HepG2 (cell line): ENCODE measurements around the gene PDE9A. TPM values are rescaled to one million over a fixed set of nuclear protein-coding genes. Genes with fewer than 3 reads are reported as not detected.
A peak's percentile ranks its signal among the peaks of the same experiment; 100 is the strongest.

ENCODE experiments used
- ATAC-seq: fragments of 200-7000 bp; cut with Tn5 transposase; 3 replicates; pipeline ENCODE4 v1.9.1; 2020; ENCODE audit warnings: mild to moderate bottlenecking, moderate library complexity
- BruUV-seq: library from RNA; stranded (reverse); fragments of 400-500 nt; replicated peaks from 2 replicates; lab custom pipeline; 2021; lab: Mats Ljungman, UMichigan
- CTCF ChIA-PET: fragments of 300-600 bp; formaldehyde crosslinking; extraction: SDS; loops from one replicate; lab custom pipeline; 2021; ENCODE audit warnings: low total read pairs, inconsistent platforms, low intra/inter-chr PET ratio; lab: Yijun Ruan, JAX
- POLR2A ChIA-PET: fragments of 350-600 bp; sonication (Branson Sonifier 250); formaldehyde crosslinking; loops from one replicate; lab custom pipeline; 2020; ENCODE audit warnings: antibody characterized with exemption, inconsistent platforms; lab: Yijun Ruan, JAX
- DNase-seq: peaks from one replicate; pipeline ENCODE4 v3.0.0-alpha.2; 2015; ENCODE audit warnings: low spot score
- FAIRE-seq: peaks from 3 replicates; lab custom pipeline; 2011; peaks lifted over from hg19 to GRCh38; lab: Jason Lieb, UNC
- H2AFZ ChIP-seq: one replicate; pipeline ENCODE4 v1.6.1; 2011; ENCODE audit warnings: low read length, inconsistent platforms
- H3K27ac ChIP-seq: fragments of 300-600 bp; 3 replicates; pipeline ENCODE4 v1.8.0; 2011; ENCODE audit warnings: mixed run types, mild to moderate bottlenecking, mixed read lengths, low read length, inconsistent platforms; ENCODE audit not compliant: insufficient read depth; ENCODE audit errors: extremely low read length
- H3K27me3 ChIP-seq, 2 experiments: fragments of 200-600 bp in 1 of 2; 2 replicates in 1 of 2; 3 replicates in 1 of 2; pipeline versions ENCODE4 v1.6.0 to v1.8.0; 2011; ENCODE audit warnings: low read length in 2 of 2, mild to moderate bottlenecking in 2 of 2, moderate library complexity in 2 of 2, inconsistent platforms in 1 of 2; ENCODE audit not compliant: insufficient read depth in 2 of 2, control insufficient read depth in 1 of 2
- H3K36me3 ChIP-seq, 2 experiments: fragments of 200-600 bp in 1 of 2; replicated peaks in 1 of 2; 2 replicates in 1 of 2; 3 replicates in 1 of 2; pipeline versions ENCODE4 v1.5.1 to v1.8.0; 2011; ENCODE audit warnings: low read length in 2 of 2, inconsistent platforms in 1 of 2; ENCODE audit not compliant: insufficient read depth in 2 of 2, control insufficient read depth in 1 of 2
- H3K4me1 ChIP-seq: 2 replicates; pipeline ENCODE4 v1.5.1; 2012; ENCODE audit warnings: low read length, inconsistent platforms; ENCODE audit not compliant: insufficient read depth
- H3K4me2 ChIP-seq: 2 replicates; pipeline ENCODE4 v1.6.0; 2011; ENCODE audit warnings: low read depth, low read length, inconsistent platforms
- H3K4me3 ChIP-seq, 3 experiments: fragments of 200-600 bp in 1 of 3; sonication (generic), shearing (Covaris generic) in 1 of 3; replicated peaks in 1 of 3; 2 replicates each; pipeline ENCODE4 v1.5.1; 2011 to 2016; ENCODE audit warnings: low read length in 3 of 3, inconsistent platforms in 2 of 3, low read depth in 2 of 3, mild to moderate bottlenecking in 2 of 3, control low read depth in 1 of 3, mixed read lengths in 1 of 3; ENCODE audit not compliant: insufficient read depth in 1 of 3
- H3K79me2 ChIP-seq: one replicate; pipeline ENCODE4 v1.6.1; 2011; ENCODE audit warnings: low read length, inconsistent platforms; ENCODE audit not compliant: insufficient read depth
- H3K9ac ChIP-seq: 2 replicates; pipeline ENCODE4 v1.6.0; 2011; ENCODE audit warnings: mild to moderate bottlenecking, low read depth, low read length, inconsistent platforms; ENCODE audit not compliant: insufficient read depth
- H3K9me3 ChIP-seq: 2 replicates; pipeline ENCODE4 v1.5.1; 2012; ENCODE audit warnings: mild to moderate bottlenecking, low read length
- H4K20me1 ChIP-seq: 2 replicates; pipeline ENCODE4 v1.6.0; 2011; ENCODE audit warnings: inconsistent platforms, mild to moderate bottlenecking, low read length, moderate library complexity; ENCODE audit not compliant: insufficient read depth
- CAMTA2 ChIP-seq: sonication (generic); formaldehyde crosslinking; IDR thresholded peaks from 2 replicates; pipeline ENCODE4 v1.4.0; 2020; ENCODE audit warnings: mild to moderate bottlenecking, missing genetic modification reagents, borderline replicate concordance
- CEBPB ChIP-seq: IDR thresholded peaks from 2 replicates; pipeline ENCODE4 v1.6.1; 2011; ENCODE audit warnings: low read depth, low read length, improper control_type of control experiment, borderline replicate concordance
- GABPB1 ChIP-seq: IDR thresholded peaks from 2 replicates; pipeline ENCODE4 v1.6.1; 2016; ENCODE audit warnings: mild to moderate bottlenecking, missing genetic modification reagents, moderate library complexity, missing compliant biosample characterization
- ZBTB38 ChIP-seq: sonication (generic); formaldehyde crosslinking; IDR thresholded peaks from 2 replicates; pipeline ENCODE4 v1.5.1; 2020; ENCODE audit warnings: mild to moderate bottlenecking, missing genetic modification reagents
- ZBTB7A ChIP-seq: sonication (generic); formaldehyde crosslinking; IDR thresholded peaks from 2 replicates; pipeline ENCODE4 v1.8.0; 2022; ENCODE audit warnings: mild to moderate bottlenecking, missing genetic modification reagents
- ZC3H4 ChIP-seq: sonication (generic); formaldehyde crosslinking; IDR thresholded peaks from 2 replicates; pipeline ENCODE4 v1.4.0; 2020; ENCODE audit warnings: missing genetic modification reagents, borderline replicate concordance
- ZNF569 ChIP-seq: sonication (generic); formaldehyde crosslinking; IDR thresholded peaks from 2 replicates; pipeline ENCODE4 v1.5.0; 2020; ENCODE audit warnings: mild to moderate bottlenecking, missing genetic modification reagents, moderate library complexity, borderline replicate concordance
- ZNF724P ChIP-seq: sonication (generic); formaldehyde crosslinking; IDR thresholded peaks from 2 replicates; pipeline ENCODE4 v1.8.0; 2022; ENCODE audit warnings: missing genetic modification reagents, borderline replicate concordance
- ZSCAN30 ChIP-seq: sonication (generic); formaldehyde crosslinking; IDR thresholded peaks from 2 replicates; pipeline ENCODE4 v1.5.0; 2020; ENCODE audit warnings: mild to moderate bottlenecking, missing genetic modification reagents
- WGBS: methylation state at CpG from one replicate; pipeline ENCODE4 v1.1.6; 2017; ENCODE audit warnings: low lambda C conversion rate; 5-methylcytosine and 5-hydroxymethylcytosine counted together
- in situ Hi-C: cut with HindIII; loops from 2 replicates; pipeline ENCODE4 v1.10.0; 2017; ENCODE audit warnings: low pct_unique_long_range_greater_than_20kb; ENCODE audit not compliant: extremely low pct_ligation_motif_present
- intact Hi-C: fragments of 100-400 bp; cut with micrococcal nuclease; formaldehyde crosslinking; loops from one replicate; pipeline ENCODE4 v1.10.0; 2022; ENCODE audit not compliant: unreplicated experiment
- polyA plus RNA-seq, 8 experiments: library from polyadenylated mRNA; depleted of rRNA in 3 of 8; stranded (reverse) in 7 of 8; unstranded in 1 of 8; fragments of >200 nt; fragmentation: Illumina TruSeq in 4 of 8; extraction: Trizol in 4 of 8; gene quantifications; 2 replicates each; pipeline versions ENCODE4 v1.2.1 to v1.2.3, GENCODE V29; 2011 to 2016; ENCODE audit warnings: low read depth in 4 of 8, missing spikeins in 1 of 8, mixed read lengths in 1 of 8; ENCODE audit not compliant: insufficient read depth in 1 of 8
- total RNA-seq, 5 experiments: library from RNA; depleted of rRNA; stranded (reverse); fragments of >200 nt; fragmentation: Illumina TruSeq; extraction: Trizol; gene quantifications; 2 replicates each; pipeline ENCODE4 v1.2.3, GENCODE V29; 2016; ENCODE audit warnings: low read depth in 1 of 5
- TF ChIP-seq, protein P1 (sequence below): sonication (generic); formaldehyde crosslinking; IDR thresholded peaks from 2 replicates; pipeline ENCODE4 v1.9.0; 2022; ENCODE audit warnings: low read depth, missing genetic modification reagents
- TF ChIP-seq, protein P2 (sequence below): sonication (generic); formaldehyde crosslinking; IDR thresholded peaks from 2 replicates; pipeline ENCODE4 v1.4.0; 2020; ENCODE audit warnings: missing genetic modification reagents
- TF ChIP-seq, protein P3 (sequence below): sonication (generic); formaldehyde crosslinking; IDR thresholded peaks from 2 replicates; pipeline ENCODE4 v1.4.0; 2020; ENCODE audit warnings: mild to moderate bottlenecking, missing genetic modification reagents

Gene PDE9A
- total and polyA plus RNA-seq, 2 of the 13 experiments (the other 11 are each of a cell fraction or from before 2014, with no cell fraction given), result 4.6 to 19.7 TPM

DNA sequence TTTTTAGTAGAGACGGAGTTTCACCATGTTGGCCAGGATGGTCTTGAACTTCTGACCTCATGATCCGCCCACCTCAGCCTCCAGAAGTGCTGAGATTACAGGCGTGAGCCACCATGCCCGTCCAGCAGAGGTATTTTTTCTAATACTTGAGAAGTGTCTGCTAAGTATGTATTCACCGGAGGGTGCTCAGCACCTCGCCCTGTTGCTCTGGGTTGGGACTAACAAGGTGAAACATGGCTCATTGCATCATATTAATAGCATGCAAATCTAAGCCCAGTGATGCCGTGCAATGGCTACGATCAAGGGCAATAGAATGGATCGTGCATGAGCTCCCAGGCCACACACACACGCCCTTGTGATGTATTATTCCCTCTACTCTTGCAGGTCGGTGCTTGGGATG lies 68.7 kb downstream of the PDE9A start:
- CTCF ChIA-PET, result no interaction called here
- no TSS peak for BruUV-seq
- WGBS, result 85% methylated on average over 11 of the region's 11 CpGs
- Histone ChIP-seq H4K20me1 (no peaks in the 10 kb centered on the region), H3K4me3 (no peak overlapping the region)
- TF ChIP-seq ZSCAN30 (CRISPR knock-in tag) (no peak), GABPB1 (CRISPR knock-in tag) (no peak), ZBTB38 (CRISPR knock-in tag) (0 out of 2 replicates have a peak, but pooled peaks have one; percentile 26), ZNF569 (CRISPR knock-in tag) (no peak), CEBPB (peak; percentile 26; the same call in 1 of the 2 replicates), ZBTB7A (CRISPR knock-in tag) (no peak), ZC3H4 (CRISPR knock-in tag) (no peak), CAMTA2 (CRISPR knock-in tag) (no peak), ZNF724P (no peak)
- TF ChIP-seq, protein P1, sequence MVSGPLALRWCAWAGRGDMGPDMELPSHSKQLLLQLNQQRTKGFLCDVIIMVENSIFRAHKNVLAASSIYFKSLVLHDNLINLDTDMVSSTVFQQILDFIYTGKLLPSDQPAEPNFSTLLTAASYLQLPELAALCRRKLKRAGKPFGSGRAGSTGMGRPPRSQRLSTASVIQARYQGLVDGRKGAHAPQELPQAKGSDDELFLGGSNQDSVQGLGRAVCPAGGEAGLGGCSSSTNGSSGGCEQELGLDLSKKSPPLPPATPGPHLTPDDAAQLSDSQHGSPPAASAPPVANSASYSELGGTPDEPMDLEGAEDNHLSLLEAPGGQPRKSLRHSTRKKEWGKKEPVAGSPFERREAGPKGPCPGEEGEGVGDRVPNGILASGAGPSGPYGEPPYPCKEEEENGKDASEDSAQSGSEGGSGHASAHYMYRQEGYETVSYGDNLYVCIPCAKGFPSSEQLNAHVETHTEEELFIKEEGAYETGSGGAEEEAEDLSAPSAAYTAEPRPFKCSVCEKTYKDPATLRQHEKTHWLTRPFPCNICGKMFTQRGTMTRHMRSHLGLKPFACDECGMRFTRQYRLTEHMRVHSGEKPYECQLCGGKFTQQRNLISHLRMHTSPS, result no peak
- TF ChIP-seq, protein P2, sequence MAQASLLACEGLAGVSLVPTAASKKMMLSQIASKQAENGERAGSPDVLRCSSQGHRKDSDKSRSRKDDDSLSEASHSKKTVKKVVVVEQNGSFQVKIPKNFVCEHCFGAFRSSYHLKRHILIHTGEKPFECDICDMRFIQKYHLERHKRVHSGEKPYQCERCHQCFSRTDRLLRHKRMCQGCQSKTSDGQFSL (CRISPR knock-in tag), result no peak
- TF ChIP-seq, protein P3, sequence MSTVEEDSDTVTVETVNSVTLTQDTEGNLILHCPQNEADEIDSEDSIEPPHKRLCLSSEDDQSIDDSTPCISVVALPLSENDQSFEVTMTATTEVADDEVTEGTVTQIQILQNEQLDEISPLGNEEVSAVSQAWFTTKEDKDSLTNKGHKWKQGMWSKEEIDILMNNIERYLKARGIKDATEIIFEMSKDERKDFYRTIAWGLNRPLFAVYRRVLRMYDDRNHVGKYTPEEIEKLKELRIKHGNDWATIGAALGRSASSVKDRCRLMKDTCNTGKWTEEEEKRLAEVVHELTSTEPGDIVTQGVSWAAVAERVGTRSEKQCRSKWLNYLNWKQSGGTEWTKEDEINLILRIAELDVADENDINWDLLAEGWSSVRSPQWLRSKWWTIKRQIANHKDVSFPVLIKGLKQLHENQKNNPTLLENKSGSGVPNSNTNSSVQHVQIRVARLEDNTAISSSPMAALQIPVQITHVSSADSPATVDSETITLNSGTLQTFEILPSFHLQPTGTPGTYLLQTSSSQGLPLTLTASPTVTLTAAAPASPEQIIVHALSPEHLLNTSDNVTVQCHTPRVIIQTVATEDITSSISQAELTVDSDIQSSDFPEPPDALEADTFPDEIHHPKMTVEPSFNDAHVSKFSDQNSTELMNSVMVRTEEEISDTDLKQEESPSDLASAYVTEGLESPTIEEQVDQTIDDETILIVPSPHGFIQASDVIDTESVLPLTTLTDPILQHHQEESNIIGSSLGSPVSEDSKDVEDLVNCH, result no peak
- TF ChIP-seq, all 625 proteins: peak for 2
- DNase-seq, result no peak
- intact Hi-C loops (no loop called here), in situ Hi-C loops (no loop called here)
- no peak for FAIRE-seq
- Histone ChIP-seq H3K4me2 (no peak overlapping the region), H3K79me2 (no peaks in the 10 kb centered on the region), H3K9ac (no peak overlapping the region), H3K4me1 (peaks cover 74% of the 10 kb centered on the region), H3K27me3 (no peaks in the 10 kb centered on the region), H2AFZ (no peak overlapping the region), H3K9me3 (no peaks in the 10 kb centered on the region), H3K27ac (no peak overlapping the region), H3K36me3 (no peaks in the 10 kb centered on the region; a peak in 1 of 5 replicates)
- POLR2A ChIA-PET, result interaction anchor here (1.1 kb wide), 1 partner anchor 12 kb away, joined by 4 read pairs; no protein-coding TSS in a partner anchor
- no peak for ATAC-seq
